ENCODE measurements around the gene NAT14.
"Not testable (repeated sequence)": the region's sequence is repeated elsewhere in the genome, so short reads cannot be mapped to it uniquely, and the experiment has no call there.

Gene NAT14

DNA sequence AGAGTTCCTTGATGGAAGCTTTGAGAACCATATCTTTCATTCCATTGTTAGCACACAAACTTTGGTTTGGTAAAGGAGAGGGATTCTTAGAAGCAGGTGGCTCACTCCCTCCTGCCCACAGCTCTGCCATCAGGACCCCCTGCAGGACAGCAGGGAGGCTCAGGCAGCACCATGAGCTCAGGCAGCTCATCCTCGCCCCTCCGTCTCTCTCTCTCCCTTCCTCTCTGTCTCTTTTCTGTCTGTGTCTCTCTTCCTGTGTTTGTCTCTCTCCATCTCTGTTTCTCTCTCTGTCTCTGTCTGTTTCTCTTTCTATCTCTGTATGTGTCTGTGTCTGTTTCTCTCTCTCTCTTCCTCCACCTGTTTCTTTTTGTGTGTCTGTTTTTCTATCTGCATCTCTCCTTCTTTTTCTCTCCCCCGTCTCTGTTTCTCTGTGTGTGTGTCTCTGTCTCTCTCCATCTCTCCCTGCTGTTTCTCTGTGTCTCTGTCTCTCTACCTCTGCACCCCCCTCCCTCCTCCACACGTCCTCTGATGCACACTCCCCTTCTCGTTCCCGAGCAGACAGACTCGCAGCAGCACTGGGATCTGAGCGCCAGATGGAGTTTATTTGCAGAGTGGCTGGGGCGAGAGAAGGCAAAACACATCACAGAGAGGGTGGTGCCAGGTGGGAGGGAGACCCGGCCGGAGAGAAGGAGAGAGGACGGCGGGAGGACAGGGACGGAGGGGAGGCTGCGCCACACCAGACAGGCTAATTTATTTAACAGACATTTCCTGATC lies 43.2 kb downstream of the NAT14 start:
- H3K27ac ChIP-seq = no peak overlapping the region
- no peak for TF ChIP-seq ZFX (IDR thresholded peaks at IDR 0.05)
- TF ChIP-seq, protein P1, sequence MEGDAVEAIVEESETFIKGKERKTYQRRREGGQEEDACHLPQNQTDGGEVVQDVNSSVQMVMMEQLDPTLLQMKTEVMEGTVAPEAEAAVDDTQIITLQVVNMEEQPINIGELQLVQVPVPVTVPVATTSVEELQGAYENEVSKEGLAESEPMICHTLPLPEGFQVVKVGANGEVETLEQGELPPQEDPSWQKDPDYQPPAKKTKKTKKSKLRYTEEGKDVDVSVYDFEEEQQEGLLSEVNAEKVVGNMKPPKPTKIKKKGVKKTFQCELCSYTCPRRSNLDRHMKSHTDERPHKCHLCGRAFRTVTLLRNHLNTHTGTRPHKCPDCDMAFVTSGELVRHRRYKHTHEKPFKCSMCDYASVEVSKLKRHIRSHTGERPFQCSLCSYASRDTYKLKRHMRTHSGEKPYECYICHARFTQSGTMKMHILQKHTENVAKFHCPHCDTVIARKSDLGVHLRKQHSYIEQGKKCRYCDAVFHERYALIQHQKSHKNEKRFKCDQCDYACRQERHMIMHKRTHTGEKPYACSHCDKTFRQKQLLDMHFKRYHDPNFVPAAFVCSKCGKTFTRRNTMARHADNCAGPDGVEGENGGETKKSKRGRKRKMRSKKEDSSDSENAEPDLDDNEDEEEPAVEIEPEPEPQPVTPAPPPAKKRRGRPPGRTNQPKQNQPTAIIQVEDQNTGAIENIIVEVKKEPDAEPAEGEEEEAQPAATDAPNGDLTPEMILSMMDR (conservative IDR thresholded peaks at IDR 0.05) = no peak

DNA sequence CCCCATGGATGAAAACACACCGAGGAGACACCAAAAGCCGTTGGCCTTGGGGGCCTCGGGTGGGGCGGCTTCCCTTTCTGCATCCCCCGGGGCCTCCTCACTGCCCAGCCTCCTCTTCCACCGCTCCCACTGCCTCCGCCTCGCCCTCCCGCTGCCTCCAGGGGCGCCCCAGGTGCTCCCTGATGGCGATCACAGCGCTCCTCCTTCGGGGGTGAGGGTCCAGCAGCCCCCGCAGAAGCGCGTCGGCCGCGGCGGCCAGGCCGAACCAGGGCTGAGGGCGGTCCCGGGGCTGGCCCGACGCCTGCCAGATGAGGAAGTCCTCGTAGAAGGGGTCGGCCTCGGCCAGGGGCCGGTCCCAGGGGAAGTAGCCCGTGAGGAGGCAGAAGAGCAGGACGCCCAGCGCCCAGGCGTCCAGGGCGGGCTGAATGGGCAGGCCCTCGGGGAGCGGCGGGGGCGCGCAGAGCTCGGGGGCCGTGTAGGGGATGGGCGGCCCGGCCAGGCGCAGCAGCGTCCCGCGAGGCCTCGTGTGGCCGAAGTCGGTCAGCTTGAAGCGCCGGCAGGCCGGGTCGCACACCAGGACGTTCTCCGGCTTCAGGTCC lies 44.7 kb downstream of the NAT14 start:
- no peak for TF ChIP-seq ZFX (IDR thresholded peaks at IDR 0.05)
- TF ChIP-seq, protein P1 (conservative IDR thresholded peaks at IDR 0.05) = no peak
- no peak overlapping the region for H3K27ac ChIP-seq

DNA sequence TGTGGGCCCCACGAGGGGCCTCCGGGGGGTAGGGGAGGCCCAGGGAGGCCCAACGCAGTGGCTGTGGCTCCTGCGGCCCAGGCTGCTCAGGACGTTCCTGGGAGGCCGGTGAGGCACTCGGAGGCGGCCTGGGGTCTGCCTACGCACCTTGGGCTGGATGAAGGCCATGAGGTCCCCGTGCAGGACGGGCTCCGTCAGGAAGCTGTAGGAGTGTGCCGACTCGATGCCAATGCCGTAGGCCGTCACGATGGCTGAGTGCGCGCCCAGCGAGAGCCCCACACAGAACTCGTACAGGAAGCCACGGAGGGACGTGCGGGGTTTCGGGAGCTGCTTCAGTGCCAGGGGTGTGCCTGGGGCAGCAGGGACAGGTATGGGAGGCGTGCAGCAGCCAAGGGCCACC lies 46.0 kb downstream of the NAT14 start:
- no peak for TF ChIP-seq ZFX (IDR thresholded peaks at IDR 0.05)
- TF ChIP-seq, protein P1 (conservative IDR thresholded peaks at IDR 0.05) = no peak
- H3K27ac ChIP-seq = no peak overlapping the region

DNA sequence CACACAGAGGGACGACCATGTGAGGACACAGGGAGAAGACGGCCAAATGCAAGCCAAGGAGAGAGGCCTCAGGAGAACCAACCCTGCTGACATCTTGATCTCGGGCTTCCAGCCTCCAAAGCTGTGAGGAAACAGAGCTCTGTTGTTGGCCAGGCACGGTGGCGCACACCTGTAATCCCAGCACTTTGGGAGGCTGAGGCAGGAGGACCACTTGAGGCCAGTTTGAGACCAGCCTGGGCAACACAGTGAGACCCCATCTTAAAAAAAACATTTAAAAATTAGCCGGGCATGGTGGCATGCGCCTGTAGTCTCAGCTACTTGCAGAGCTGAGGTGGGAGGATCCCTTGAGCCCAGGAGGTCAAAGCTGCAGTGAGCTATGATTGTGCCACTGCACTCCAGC lies 49.3 kb downstream of the NAT14 start:
- not testable (repeated sequence) for H3K27ac ChIP-seq

DNA sequence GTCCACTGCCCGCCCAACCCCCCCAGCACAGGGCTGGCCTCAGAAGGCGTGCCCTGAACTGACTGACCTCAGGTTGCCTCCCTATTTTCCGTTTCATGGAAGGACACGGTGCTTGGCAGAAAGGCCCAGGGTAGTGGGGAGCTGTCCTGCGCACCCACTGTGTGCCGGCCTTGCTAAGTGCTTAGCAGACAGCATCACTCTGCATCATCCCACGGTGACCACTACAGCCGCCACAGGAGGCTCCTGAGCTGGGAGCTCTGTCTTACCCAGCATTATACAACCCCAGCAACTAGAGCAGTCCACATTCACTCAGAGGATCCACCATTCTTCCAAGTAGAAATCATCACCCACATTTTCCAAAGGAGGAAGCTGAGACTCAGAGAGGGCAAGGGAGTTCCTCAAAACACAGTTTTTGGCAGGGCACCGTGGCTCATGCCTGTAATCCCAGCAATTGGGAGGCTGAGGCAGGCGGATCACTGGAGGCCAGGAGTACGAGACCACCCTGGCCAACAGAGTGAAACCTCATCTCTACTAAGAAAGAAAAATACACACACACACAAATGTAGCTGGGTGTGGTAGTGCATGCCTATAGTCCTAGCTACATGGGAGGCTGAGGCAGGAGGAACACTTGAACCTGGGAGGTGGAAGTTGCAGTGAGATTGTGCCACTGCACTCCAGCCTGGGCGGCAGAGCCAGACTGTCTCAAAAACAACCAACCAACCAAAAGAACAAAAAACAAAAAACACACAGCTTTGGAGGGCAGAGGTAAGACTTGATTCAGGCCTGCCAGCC lies 50.4 kb downstream of the NAT14 start:
- no peak for TF ChIP-seq ZFX (IDR thresholded peaks at IDR 0.05)
- TF ChIP-seq, protein P1 (conservative IDR thresholded peaks at IDR 0.05) = no peak
- H3K27ac ChIP-seq = no peak overlapping the region

DNA sequence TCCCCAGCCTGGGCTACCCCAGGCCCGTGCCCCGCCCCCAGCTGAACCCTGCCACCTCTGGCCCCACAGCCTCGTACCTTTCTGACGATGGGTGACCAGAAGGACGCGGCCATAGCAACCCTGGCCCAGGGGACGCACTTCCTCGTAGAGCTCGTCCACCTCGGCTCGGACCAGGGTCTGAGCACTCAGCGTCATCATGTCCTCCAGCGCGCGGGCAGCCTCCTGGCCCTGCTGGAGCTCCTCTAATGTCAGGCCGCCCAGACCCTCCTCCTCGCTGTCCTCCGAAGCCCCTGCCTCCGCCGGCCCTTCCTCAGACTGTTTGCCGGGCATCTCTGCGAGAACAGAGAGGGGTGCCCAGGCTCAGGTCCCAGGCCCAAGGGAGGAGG lies 51.0 kb downstream of the NAT14 start:
- H3K27ac ChIP-seq = no peak overlapping the region

DNA sequence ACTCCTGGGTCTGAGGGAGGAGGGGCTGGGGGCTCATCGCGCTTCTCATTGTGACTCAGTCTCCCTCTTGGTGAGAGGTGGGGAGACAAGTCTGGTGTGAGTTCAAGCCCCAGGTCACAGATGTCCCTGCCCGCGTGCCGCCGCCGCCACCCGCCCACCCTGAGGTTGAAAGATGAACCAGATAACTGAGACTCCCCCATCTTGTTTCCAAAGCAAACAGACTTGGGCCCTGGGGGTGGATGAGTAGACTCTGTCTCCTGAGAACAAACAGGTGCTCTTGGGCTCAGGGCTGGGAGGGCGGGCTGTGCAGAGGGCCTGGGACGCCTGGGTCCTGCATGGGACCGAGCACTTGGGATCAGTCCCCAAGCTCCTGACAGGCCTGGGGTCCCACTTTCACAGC lies 51.4 kb downstream of the NAT14 start:
- TF ChIP-seq, protein P1 (conservative IDR thresholded peaks at IDR 0.05) = no peak
- TF ChIP-seq ZFX (IDR thresholded peaks at IDR 0.05) = no peak

More for the DNA sequence above, 51.0 kb downstream of the NAT14 start:
- TF ChIP-seq, protein P1 (conservative IDR thresholded peaks at IDR 0.05) = no peak
- no peak for TF ChIP-seq ZFX (IDR thresholded peaks at IDR 0.05)

More for the DNA sequence above, 51.4 kb downstream of the NAT14 start:
- no peak overlapping the region for H3K27ac ChIP-seq
